Measurements from ENCODE around the gene AGBL1.

Gene AGBL1

GRCh38 chr15:86903642-86904421, 824.2 kb downstream of the AGBL1 start:
- no peak for DNase-seq (ENCODE audit: low read depth)
- H3K4me3 ChIP-seq (ENCODE audit: control insufficient read depth, low read depth, low read length) = no peak overlapping the region
- TF ChIP-seq, protein P1, sequence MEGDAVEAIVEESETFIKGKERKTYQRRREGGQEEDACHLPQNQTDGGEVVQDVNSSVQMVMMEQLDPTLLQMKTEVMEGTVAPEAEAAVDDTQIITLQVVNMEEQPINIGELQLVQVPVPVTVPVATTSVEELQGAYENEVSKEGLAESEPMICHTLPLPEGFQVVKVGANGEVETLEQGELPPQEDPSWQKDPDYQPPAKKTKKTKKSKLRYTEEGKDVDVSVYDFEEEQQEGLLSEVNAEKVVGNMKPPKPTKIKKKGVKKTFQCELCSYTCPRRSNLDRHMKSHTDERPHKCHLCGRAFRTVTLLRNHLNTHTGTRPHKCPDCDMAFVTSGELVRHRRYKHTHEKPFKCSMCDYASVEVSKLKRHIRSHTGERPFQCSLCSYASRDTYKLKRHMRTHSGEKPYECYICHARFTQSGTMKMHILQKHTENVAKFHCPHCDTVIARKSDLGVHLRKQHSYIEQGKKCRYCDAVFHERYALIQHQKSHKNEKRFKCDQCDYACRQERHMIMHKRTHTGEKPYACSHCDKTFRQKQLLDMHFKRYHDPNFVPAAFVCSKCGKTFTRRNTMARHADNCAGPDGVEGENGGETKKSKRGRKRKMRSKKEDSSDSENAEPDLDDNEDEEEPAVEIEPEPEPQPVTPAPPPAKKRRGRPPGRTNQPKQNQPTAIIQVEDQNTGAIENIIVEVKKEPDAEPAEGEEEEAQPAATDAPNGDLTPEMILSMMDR (conservative IDR thresholded peaks at IDR 0.05; ENCODE audit: control insufficient read depth, insufficient read depth, low read depth, low read length) = no peak

DNA sequence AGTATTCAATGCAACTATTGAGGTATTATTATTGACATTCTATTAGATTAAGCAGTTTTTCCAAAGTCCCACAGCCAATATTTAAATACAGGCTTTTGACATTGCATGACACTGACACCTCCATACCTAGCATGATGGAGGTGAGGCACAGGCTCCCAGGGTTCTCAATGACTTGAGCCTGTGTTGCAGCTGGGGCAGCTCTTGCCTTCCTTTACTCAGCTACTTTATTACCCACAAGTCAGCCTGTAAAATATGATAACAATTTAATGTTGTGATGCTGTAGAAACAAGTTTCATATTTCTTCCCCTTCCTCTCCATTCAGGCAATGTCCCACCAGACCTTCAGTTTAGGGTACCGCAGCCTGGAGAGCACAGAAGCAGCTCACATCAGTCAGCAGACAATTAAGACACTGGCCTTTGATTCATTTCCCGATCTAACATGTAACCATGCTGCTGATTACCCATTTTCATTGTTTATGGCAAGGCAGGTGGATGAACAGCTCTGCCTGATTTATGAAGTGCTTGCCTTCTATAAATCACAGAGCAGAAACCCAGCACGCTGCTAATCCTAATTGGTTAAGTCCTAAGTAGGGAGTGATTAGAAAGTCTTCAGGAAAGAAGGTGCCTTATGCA, 826.1 kb downstream of the AGBL1 start:
- TF ChIP-seq, protein P1 (conservative IDR thresholded peaks at IDR 0.05; ENCODE audit: control insufficient read depth, insufficient read depth, low read depth, low read length) = no peak
- H3K4me3 ChIP-seq (ENCODE audit: control insufficient read depth, low read depth, low read length) = no peak overlapping the region
- DNase-seq (ENCODE audit: low read depth) = no peak

- no peak overlapping the region for H3K4me3 ChIP-seq (ENCODE audit: control insufficient read depth, low read depth, low read length)
- DNase-seq (ENCODE audit: low read depth) = no peak
- TF ChIP-seq, protein P1 (conservative IDR thresholded peaks at IDR 0.05; ENCODE audit: control insufficient read depth, insufficient read depth, low read depth, low read length) = no peak
Measured at GRCh38 chr15:86906376-86906775, 826.7 kb downstream of the AGBL1 start.

GRCh38 chr15:86911022-86911421, 831.4 kb downstream of the AGBL1 start:
- TF ChIP-seq, protein P1 (conservative IDR thresholded peaks at IDR 0.05; ENCODE audit: control insufficient read depth, insufficient read depth, low read depth, low read length) = no peak
- DNase-seq (ENCODE audit: low read depth) = no peak
- no peak overlapping the region for H3K4me3 ChIP-seq (ENCODE audit: control insufficient read depth, low read depth, low read length)

- TF ChIP-seq, protein P1 (conservative IDR thresholded peaks at IDR 0.05; ENCODE audit: control insufficient read depth, insufficient read depth, low read depth, low read length) = no peak
- no peak overlapping the region for H3K4me3 ChIP-seq (ENCODE audit: control insufficient read depth, low read depth, low read length)
- no peak for DNase-seq (ENCODE audit: low read depth)
Measured at GRCh38 chr15:86912661-86913060, 833.0 kb downstream of the AGBL1 start.

DNA sequence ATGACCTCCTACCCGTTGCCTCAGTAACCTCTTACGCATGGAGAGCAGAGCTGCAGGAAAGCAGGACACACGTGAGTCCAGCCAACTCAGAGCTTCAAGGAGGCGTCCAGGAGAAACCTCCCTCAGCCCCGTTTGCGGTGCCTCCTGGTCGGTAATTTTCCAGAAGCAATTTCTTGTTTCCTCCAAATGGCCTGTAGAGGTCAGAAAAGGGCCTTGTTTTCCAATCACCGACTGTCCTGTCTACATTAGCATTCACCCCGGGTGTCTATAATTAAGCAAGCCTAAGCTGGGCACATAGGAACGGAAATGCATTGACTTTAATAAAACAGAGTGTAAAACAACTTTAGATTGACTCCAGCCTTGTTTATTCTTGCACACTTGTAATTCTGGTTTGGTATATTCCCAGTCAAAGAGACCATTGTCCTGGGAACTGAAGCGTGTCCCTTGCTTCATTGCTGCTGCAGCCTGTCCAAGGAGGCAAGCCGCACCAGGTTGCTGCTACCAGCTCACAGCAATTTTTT, 836.2 kb downstream of the AGBL1 start:
- peak; percentile 31 for DNase-seq (ENCODE audit: low read depth)
- TF ChIP-seq, protein P1 (conservative IDR thresholded peaks at IDR 0.05; ENCODE audit: control insufficient read depth, insufficient read depth, low read depth, low read length) = peak; percentile 25
- no peak overlapping the region for H3K4me3 ChIP-seq (ENCODE audit: control insufficient read depth, low read depth, low read length)

Measured in fibroblast of mammary gland (primary cell).